ENCODE measurements around the gene LHX1. TPM values are rescaled to one million over a fixed set of nuclear protein-coding genes. Genes with fewer than 3 reads are reported as not detected.

Gene LHX1
- total and polyA plus RNA-seq, 3 donors from 2014 or later = 0.06 to 0.51 (median 0.39) TPM

GRCh38 chr17:36950027-36950426, 12.8 kb downstream of the LHX1 start:
- no peak for TF ChIP-seq CTCF (IDR thresholded peaks at IDR 0.05)
- TF ChIP-seq POLR2A (IDR thresholded peaks at IDR 0.05) = no peak
- WGBS, 2 donors = 39 to 56% methylated on average over 8 of the region's 8 CpGs
- DNase-seq = no peak
- Histone ChIP-seq H3K27ac (no peak overlapping the region), H3K4me3 (no peak overlapping the region), H3K36me3 (ENCODE audit: low read depth, missing control alignments) (no peaks in the 10 kb centered on the region), H3K27me3 (peaks cover 4% of the 10 kb centered on the region), H3K4me1 (peaks cover 17% of the 10 kb centered on the region), H3K9me3 (no peaks in the 10 kb centered on the region)
- intact Hi-C loops (cut with DNase I; ENCODE audit: low total_unique reads) = no loop called here

GRCh38 chr17:36951084-36951789, 14.0 kb downstream of the LHX1 start:
- H3K27ac ChIP-seq = no peak overlapping the region
- no peaks in the 10 kb centered on the region for H3K9me3 ChIP-seq
- H3K36me3 ChIP-seq (ENCODE audit: low read depth, missing control alignments) = no peaks in the 10 kb centered on the region
- H3K4me1 ChIP-seq = peaks cover 17% of the 10 kb centered on the region
- TF ChIP-seq POLR2A (IDR thresholded peaks at IDR 0.05) (no peak), CTCF (IDR thresholded peaks at IDR 0.05) (no peak)
- DNase-seq = no peak
- intact Hi-C loops (cut with DNase I; ENCODE audit: low total_unique reads) = no loop called here
- peaks cover under 1% of the 10 kb centered on the region for H3K27me3 ChIP-seq
- no peak overlapping the region for H3K4me3 ChIP-seq
- WGBS, 2 donors = 78 to 87% methylated on average over 5 of the region's 5 CpGs

- Histone ChIP-seq H3K9me3 (no peaks in the 10 kb centered on the region), H3K4me1 (no peaks in the 10 kb centered on the region), H3K36me3 (ENCODE audit: low read depth, missing control alignments) (no peaks in the 10 kb centered on the region), H3K27ac (no peak overlapping the region), H3K4me3 (no peak overlapping the region), H3K27me3 (no peaks in the 10 kb centered on the region)
- no peak for TF ChIP-seq POLR2A (IDR thresholded peaks at IDR 0.05)
- no peak for TF ChIP-seq CTCF (IDR thresholded peaks at IDR 0.05)
- no peak for DNase-seq
- 67% methylated on average over 4 of the region's 4 CpGs for WGBS, 2 donors
- intact Hi-C loops (cut with DNase I; ENCODE audit: low total_unique reads) = loop anchor here (10.0 kb wide), 1 partner anchor 87 kb away; no protein-coding TSS in a partner anchor
These were observed 34.2 kb downstream of the LHX1 start for GRCh38 chr17:36971508-36971907.

GRCh38 chr17:36972186-36972700, 35.0 kb downstream of the LHX1 start:
- no peak for TF ChIP-seq POLR2A (IDR thresholded peaks at IDR 0.05)
- TF ChIP-seq CTCF (IDR thresholded peaks at IDR 0.05) = no peak
- no peak for DNase-seq

GRCh38 chr17:36972905-36973304, 35.6 kb downstream of the LHX1 start:
- no peak overlapping the region for H3K27ac ChIP-seq
- H3K9me3 ChIP-seq = no peaks in the 10 kb centered on the region
- no peak for TF ChIP-seq POLR2A (IDR thresholded peaks at IDR 0.05)
- TF ChIP-seq CTCF (IDR thresholded peaks at IDR 0.05) = no peak
- H3K36me3 ChIP-seq (ENCODE audit: low read depth, missing control alignments) = no peaks in the 10 kb centered on the region
- no peaks in the 10 kb centered on the region for H3K4me1 ChIP-seq
- H3K27me3 ChIP-seq = no peaks in the 10 kb centered on the region
- intact Hi-C loops (cut with DNase I; ENCODE audit: low total_unique reads) = loop anchor here (10.0 kb wide), 1 partner anchor 88 kb away; no protein-coding TSS in a partner anchor
- no peak for DNase-seq
- WGBS, 2 donors = 92 to 93% methylated on average over 1 of the region's 1 CpG
- H3K4me3 ChIP-seq = no peak overlapping the region

More at GRCh38 chr17:36972186-36972700, 35.0 kb downstream of the LHX1 start:
- Histone ChIP-seq H3K4me3 (no peak overlapping the region), H3K4me1 (no peaks in the 10 kb centered on the region), H3K36me3 (ENCODE audit: low read depth, missing control alignments) (no peaks in the 10 kb centered on the region), H3K27me3 (no peaks in the 10 kb centered on the region), H3K27ac (no peak overlapping the region), H3K9me3 (no peaks in the 10 kb centered on the region)
- intact Hi-C loops (cut with DNase I; ENCODE audit: low total_unique reads) = loop anchor here (10.0 kb wide), 1 partner anchor 87 kb away; no protein-coding TSS in a partner anchor
